Mononuclear cell (primary cell): Measurements from ENCODE around the gene ADGRL2. TPM values are rescaled to one million over a fixed set of nuclear protein-coding genes. Genes with fewer than 3 reads are reported as not detected.

Experiments
- H3K27me3 ChIP-seq: 2 replicates; pipeline ENCODE4 v1.6.0; 2011; ENCODE audit warnings: low read length, control low read depth; ENCODE audit not compliant: insufficient read depth
- H3K4me1 ChIP-seq: 2 replicates; pipeline ENCODE4 v1.5.1; 2011; ENCODE audit warnings: mild to moderate bottlenecking, low read length, control low read depth; ENCODE audit not compliant: insufficient read depth
- H3K4me3 ChIP-seq: 2 replicates; pipeline ENCODE4 v1.5.1; 2011; ENCODE audit warnings: mild to moderate bottlenecking, low read length, moderate library complexity
- H3K9me3 ChIP-seq: 2 replicates; pipeline ENCODE4 v1.5.1; 2011; ENCODE audit warnings: low read depth, mild to moderate bottlenecking, control low read depth, low read length
- total RNA-seq: library from RNA; depleted of rRNA; stranded (reverse); fragments of >200 nt; gene quantifications from one replicate; pipeline ENCODE4 v1.2.3, GENCODE V29; 2012

The ADGRL2 gene
- total RNA-seq, 1 donor, result not detected

DNA sequence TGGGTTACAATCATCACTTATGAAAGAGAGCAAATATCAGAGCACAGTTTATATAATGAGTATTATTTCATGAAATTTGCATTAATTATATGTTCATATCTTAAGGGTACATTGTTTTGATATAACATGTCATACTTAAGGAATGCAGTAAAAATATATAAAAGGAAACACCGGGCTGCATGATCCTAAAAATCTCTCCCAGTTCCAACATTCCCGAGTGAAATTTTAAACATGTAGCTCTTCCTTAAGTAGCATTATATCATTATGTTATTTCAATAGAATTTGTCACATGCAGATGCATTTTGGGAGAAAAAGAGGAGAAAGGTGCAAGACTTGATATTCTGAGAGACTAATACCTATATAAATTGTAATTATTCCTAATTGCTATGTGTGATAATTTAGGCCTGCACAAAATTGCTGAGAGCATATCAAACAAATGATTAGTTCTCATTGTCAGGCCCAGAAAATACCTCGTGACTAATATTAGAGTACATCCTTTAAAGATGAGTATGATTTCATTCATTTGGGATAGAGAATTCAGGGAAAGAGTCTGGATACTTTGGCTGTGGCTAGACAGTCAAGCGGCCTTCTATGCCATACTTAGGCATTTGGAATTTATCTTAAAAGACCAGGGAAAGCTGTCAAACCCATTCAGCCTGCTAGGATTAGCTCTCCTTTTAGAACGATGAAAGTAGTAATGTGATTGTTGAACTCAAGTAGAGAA is 86.8 kb downstream of the ADGRL2 start:
- no peaks in the 10 kb centered on the region for H3K9me3 ChIP-seq
- no peak overlapping the region for H3K4me3 ChIP-seq
- no peaks in the 10 kb centered on the region for H3K4me1 ChIP-seq
- no peaks in the 10 kb centered on the region for H3K27me3 ChIP-seq

DNA sequence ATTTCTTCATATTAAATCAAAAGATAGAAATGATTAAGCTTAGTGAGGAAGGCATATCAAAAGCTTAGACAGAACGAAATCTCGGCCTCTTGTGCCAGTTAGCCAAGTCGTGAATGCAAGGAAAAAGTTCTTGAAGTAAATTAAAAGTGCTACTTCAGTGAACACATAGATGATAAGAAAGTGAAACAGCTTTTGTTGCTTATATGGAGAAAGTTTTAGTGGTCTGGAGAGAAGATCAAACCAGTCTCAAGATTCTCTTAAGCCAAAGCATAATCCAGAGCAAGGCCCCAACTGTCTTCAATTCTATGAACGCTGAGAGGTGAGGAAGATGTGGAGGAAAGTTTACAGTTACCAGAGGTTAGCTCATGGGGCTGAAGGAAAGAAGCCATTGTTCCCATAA is 88.4 kb downstream of the ADGRL2 start:
- Histone ChIP-seq H3K9me3 (peaks cover 3% of the 10 kb centered on the region), H3K4me1 (no peaks in the 10 kb centered on the region), H3K27me3 (no peaks in the 10 kb centered on the region), H3K4me3 (no peak overlapping the region)

DNA sequence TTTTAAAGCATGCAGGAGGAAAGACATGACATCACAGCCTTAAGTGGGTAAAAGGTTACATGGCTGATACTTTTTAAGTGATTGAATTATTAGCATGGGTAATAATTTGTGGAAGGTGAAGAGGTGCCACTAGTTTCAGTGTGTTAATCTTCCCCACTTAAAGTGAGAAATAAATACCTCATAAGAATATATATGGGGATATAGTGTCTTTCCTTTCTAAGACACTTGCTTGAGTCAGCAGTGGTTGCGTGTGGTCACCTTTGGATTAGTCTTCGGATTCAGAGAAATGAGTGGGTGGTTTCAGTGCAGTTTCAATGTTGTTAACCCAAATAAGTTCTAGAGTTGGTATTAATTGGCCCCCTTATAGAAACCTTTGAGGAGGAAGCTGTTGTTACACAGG is 94.1 kb downstream of the ADGRL2 start:
- Histone ChIP-seq H3K4me1 (no peaks in the 10 kb centered on the region), H3K27me3 (no peaks in the 10 kb centered on the region), H3K9me3 (peaks cover 3% of the 10 kb centered on the region), H3K4me3 (no peak overlapping the region)

DNA sequence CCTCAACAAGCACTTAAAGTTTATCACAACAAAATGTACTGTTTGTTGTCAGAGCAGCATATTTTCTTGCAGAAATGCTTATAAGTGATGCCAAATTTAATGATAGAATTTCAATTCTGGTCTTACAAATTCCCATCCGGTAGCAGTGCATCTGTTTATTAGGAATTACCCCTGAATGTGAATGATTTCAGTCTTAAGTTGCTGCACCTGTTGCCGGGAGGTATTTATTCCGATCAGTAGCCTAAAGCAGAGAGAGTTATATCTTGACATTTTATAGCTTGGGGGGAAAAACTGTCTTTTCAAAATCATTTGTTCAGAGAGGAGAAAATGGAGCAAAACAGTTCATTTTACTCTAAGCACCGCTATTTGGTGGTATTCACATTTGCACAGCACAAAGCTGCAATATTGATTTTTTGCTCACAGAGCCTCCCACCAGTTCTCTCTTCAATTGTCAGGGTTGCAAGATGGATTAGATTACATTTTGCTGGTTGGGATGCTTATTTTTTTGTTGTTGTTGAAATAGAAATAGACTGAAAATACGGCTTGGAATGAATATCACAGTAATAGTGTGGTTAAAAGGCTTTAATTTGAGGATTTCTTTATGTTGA is 98.6 kb downstream of the ADGRL2 start:
- Histone ChIP-seq H3K4me1 (no peaks in the 10 kb centered on the region), H3K9me3 (no peaks in the 10 kb centered on the region), H3K4me3 (no peak overlapping the region), H3K27me3 (no peaks in the 10 kb centered on the region)

DNA sequence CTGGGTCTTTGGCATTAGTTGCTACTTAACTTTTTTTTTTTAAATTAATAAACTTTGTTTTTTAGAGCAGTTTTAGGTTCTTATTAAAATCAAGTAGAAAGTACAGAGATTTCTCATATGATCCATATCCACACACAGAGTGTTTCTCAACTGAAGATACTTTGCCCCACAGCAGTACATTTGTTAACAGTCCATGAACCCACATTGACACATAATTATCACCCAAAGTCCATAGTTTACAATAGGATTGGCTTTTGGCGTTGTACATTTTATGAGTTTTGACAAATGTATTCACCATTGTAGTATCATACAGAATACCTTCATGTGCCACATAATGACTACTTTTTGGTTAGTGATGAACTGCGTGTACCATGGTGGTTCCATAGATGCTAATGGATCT is 106.8 kb downstream of the ADGRL2 start:
- H3K4me1 ChIP-seq, result no peaks in the 10 kb centered on the region
- H3K9me3 ChIP-seq, result no peaks in the 10 kb centered on the region
- no peaks in the 10 kb centered on the region for H3K27me3 ChIP-seq
- no peak overlapping the region for H3K4me3 ChIP-seq

DNA sequence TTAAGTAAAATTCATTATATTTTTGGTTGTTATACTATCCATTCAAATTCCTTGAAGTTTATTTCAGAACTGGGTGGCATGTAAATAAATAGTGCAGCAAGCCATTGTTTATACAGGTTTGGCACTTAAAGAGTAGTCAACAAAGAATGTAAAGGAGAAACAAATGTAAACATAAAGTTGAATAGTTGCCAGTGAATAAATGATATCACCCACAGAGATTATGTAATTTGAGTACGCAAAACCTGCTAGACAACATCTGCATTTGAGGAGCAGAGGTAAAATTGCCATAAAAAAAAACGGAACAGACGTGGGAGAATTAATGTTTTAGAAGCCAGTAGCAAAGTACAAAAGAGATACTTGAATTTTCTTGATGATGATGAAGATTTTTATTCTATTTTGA is 111.6 kb downstream of the ADGRL2 start:
- Histone ChIP-seq H3K4me1 (no peaks in the 10 kb centered on the region), H3K9me3 (no peaks in the 10 kb centered on the region), H3K27me3 (no peaks in the 10 kb centered on the region), H3K4me3 (no peak overlapping the region)

GRCh38 chr1:81915937-81916336 is 115.2 kb downstream of the ADGRL2 start:
- Histone ChIP-seq H3K4me1 (no peaks in the 10 kb centered on the region), H3K27me3 (no peaks in the 10 kb centered on the region), H3K4me3 (no peak overlapping the region), H3K9me3 (no peaks in the 10 kb centered on the region)

DNA sequence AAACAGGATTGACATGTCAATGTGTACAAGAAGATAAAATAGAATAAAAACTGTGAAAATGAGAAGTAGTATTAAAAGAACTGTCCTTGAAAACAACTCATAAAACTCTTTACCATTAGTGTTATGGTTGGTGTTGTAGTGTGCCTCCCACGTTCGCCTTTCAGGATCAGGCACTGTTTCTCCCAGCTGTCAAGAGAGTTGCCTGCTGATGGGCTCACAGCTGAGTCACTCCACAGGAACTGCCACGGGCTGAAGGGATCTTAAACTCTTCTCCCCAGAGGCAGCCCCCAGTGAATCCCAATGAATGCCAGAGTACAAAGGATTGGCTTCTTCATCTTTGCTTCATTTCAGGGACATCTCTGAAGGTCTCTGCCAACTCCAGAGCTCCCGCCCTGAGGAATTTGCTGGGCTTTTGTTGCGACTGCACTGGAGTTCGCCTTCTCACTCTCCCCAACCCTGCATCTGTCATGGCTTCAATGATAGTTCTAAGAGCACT is 119.6 kb downstream of the ADGRL2 start:
- H3K4me3 ChIP-seq, result no peak overlapping the region
- H3K4me1 ChIP-seq, result no peaks in the 10 kb centered on the region
- H3K27me3 ChIP-seq, result no peaks in the 10 kb centered on the region
- no peaks in the 10 kb centered on the region for H3K9me3 ChIP-seq

GRCh38 chr1:81920886-81921285 is 120.2 kb downstream of the ADGRL2 start:
- H3K27me3 ChIP-seq, result no peaks in the 10 kb centered on the region
- no peaks in the 10 kb centered on the region for H3K9me3 ChIP-seq
- H3K4me1 ChIP-seq, result no peaks in the 10 kb centered on the region
- no peak overlapping the region for H3K4me3 ChIP-seq

GRCh38 chr1:81921344-81921743 is 120.6 kb downstream of the ADGRL2 start:
- Histone ChIP-seq H3K4me3 (no peak overlapping the region), H3K27me3 (no peaks in the 10 kb centered on the region), H3K9me3 (no peaks in the 10 kb centered on the region), H3K4me1 (no peaks in the 10 kb centered on the region)

DNA sequence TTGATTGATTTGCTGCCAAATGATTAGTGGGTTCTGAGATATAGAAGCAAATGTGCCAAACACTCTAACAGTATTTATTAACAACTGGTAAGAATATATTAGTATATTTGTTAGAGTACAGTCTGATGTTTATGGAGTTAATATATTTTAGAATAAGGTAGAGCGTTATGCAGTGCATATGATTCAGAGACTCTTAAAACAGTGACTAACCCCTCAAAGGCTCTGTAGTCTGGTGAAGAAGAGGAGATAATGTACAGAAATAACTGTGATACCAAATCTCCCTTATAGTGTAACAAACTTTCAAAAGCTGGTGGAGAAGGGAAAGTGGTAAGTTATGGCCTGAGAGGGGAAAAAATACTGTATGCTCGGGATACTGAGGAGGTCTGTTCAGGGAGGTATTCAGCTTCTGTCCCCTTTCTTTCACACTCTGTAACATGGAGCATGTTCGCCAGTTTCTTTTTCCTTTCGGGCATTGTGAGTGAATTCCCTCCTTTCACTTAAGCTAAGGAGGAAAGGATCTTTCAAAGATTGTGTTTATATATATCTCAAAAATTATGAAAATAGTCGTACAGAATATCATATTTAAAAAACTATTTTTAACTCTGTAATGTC is 121.2 kb downstream of the ADGRL2 start:
- H3K9me3 ChIP-seq, result no peaks in the 10 kb centered on the region
- H3K27me3 ChIP-seq, result no peaks in the 10 kb centered on the region
- H3K4me1 ChIP-seq, result no peaks in the 10 kb centered on the region
- H3K4me3 ChIP-seq, result no peak overlapping the region

DNA sequence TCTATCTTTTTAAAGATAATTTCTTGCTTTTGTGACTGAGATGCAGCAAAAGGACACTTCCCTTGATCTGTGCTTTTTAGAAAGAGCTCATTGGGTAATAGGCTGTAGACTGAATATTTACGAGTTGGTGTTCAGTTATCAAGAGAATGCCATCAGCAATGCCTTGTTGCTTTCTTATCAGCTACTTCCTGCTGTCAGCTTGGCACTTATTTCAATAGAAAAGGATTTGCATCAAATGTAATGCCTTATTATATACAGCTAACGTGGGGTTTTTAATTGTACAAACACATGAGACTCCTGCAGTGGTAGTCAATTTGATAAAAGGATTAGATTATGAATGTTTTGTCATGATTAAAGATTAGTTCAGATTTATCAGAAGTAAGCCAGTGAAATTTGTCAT is 122.2 kb downstream of the ADGRL2 start:
- Histone ChIP-seq H3K4me1 (no peaks in the 10 kb centered on the region), H3K27me3 (no peaks in the 10 kb centered on the region), H3K4me3 (no peak overlapping the region), H3K9me3 (no peaks in the 10 kb centered on the region)

DNA sequence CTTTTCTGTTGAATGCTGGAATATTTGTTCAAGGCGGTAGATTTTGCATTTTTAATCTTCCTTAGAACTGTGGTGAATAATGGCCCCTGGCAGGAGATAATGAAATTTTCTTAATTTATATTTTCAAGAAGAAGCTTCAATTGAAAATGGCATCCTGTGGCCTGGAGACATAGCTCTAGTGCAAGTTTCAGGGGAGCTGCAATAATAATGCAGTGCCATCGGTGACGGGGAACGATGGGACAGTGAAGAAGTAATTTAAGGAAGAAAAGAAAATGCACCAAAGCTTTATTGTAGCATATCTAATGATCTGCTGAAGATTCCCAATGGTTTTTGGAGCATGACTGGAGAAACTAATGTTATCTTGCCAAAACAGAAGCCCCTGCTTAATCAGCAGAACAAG is 128.4 kb downstream of the ADGRL2 start:
- Histone ChIP-seq H3K9me3 (no peaks in the 10 kb centered on the region), H3K4me3 (no peak overlapping the region), H3K27me3 (no peaks in the 10 kb centered on the region), H3K4me1 (no peaks in the 10 kb centered on the region)

- Histone ChIP-seq H3K4me1 (no peaks in the 10 kb centered on the region), H3K27me3 (no peaks in the 10 kb centered on the region), H3K9me3 (no peaks in the 10 kb centered on the region)
These were observed 136.1 kb downstream of the ADGRL2 start for GRCh38 chr1:81936853-81937252.

DNA sequence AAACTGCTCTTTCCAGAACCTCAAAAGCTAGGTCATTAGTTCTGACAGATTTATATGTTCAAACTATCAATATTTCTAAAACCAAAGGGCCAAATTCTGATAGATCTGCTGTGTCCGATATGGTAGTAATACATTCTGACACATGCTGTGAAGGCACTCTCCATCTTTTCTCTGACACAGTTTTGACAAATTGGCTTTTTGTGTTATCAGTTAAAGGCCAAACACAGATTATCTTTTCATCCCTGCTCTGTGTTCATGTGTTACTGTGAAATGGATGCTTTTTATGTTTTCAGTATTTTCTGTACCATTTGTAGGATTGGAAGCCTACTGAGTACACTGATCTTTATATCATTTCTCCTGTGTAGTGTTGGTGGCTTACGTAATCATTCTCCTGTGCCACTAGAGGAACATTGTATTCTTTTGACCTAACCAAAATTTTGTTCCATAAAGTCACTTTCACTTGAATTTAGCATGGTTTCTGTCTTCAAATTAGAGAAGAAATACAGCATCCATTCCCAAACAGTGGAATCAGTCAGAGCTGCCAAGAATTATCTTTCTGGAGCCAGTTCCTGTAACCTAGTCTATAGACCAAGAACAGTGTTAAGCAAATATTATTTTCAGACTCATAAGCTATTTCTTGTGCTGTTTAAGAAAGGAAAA is 137.2 kb downstream of the ADGRL2 start:
- no peaks in the 10 kb centered on the region for H3K27me3 ChIP-seq
- H3K4me1 ChIP-seq, result no peaks in the 10 kb centered on the region

More at GRCh38 chr1:81936853-81937252, 136.1 kb downstream of the ADGRL2 start:
- H3K4me3 ChIP-seq, result no peak overlapping the region

More for the DNA sequence above, 137.2 kb downstream of the ADGRL2 start:
- H3K4me3 ChIP-seq, result no peak overlapping the region
- H3K9me3 ChIP-seq, result no peaks in the 10 kb centered on the region
